HL-60 (cell line): ENCODE measurements around the gene SPATA21.

Source experiments
- DNase-seq, 2 experiments: peaks; one replicate each; pipeline ENCODE4 v3.0.0-alpha.2; 2010 to 2020; ENCODE audit warnings: low read depth in 1 of 2, low spot score in 1 of 2
- H3K27ac ChIP-seq: fragments of 250-450 bp; sonication (Bioruptor Pico); replicated peaks from 2 replicates; pipeline ENCODE4 v1.5.1; 2020; ENCODE audit warnings: mild to moderate bottlenecking, moderate library complexity
- H3K27me3 ChIP-seq: fragments of 250-450 bp; sonication (Bioruptor Pico); 2 replicates; pipeline ENCODE4 v1.5.1; 2021; ENCODE audit warnings: mild to moderate bottlenecking, moderate library complexity; ENCODE audit not compliant: insufficient read depth, poor library complexity, severe bottlenecking
- H3K4me3 ChIP-seq: replicated peaks from 2 replicates; pipeline ENCODE4 v1.5.1; 2011; ENCODE audit warnings: mild to moderate bottlenecking, control low read depth, low read length; ENCODE audit not compliant: insufficient read depth
- GABPA ChIP-seq: IDR thresholded peaks from 2 replicates; pipeline ENCODE4 v1.6.1; 2012; ENCODE audit warnings: low read depth
- POLR2AphosphoS5 ChIP-seq: IDR thresholded peaks from 2 replicates; pipeline ENCODE4 v1.6.1; 2012; ENCODE audit warnings: low read depth
- SPI1 ChIP-seq: IDR thresholded peaks from 2 replicates; pipeline ENCODE4 v1.6.1; 2012; ENCODE audit warnings: low read depth, mild to moderate bottlenecking, borderline replicate concordance
- TF ChIP-seq, protein P1 (sequence below): IDR thresholded peaks from 2 replicates; pipeline ENCODE4 v1.6.1; 2012; ENCODE audit warnings: low read depth; ENCODE audit not compliant: insufficient replicate concordance
- TF ChIP-seq, protein P2 (sequence below): IDR thresholded peaks from one replicate; pipeline ENCODE4 v1.5.1; 2011; ENCODE audit warnings: low read length, control low read depth, inconsistent platforms; ENCODE audit not compliant: insufficient read depth

SPATA21 gene

GRCh38 chr1:16375521-16376340 lies 61.5 kb downstream of the SPATA21 start:
- DNase-seq: no peak
- no peaks in the 10 kb centered on the region for H3K27me3 ChIP-seq
- H3K4me3 ChIP-seq: no peak overlapping the region
- no peak overlapping the region for H3K27ac ChIP-seq
- no peak for TF ChIP-seq SPI1
- TF ChIP-seq, protein P1, sequence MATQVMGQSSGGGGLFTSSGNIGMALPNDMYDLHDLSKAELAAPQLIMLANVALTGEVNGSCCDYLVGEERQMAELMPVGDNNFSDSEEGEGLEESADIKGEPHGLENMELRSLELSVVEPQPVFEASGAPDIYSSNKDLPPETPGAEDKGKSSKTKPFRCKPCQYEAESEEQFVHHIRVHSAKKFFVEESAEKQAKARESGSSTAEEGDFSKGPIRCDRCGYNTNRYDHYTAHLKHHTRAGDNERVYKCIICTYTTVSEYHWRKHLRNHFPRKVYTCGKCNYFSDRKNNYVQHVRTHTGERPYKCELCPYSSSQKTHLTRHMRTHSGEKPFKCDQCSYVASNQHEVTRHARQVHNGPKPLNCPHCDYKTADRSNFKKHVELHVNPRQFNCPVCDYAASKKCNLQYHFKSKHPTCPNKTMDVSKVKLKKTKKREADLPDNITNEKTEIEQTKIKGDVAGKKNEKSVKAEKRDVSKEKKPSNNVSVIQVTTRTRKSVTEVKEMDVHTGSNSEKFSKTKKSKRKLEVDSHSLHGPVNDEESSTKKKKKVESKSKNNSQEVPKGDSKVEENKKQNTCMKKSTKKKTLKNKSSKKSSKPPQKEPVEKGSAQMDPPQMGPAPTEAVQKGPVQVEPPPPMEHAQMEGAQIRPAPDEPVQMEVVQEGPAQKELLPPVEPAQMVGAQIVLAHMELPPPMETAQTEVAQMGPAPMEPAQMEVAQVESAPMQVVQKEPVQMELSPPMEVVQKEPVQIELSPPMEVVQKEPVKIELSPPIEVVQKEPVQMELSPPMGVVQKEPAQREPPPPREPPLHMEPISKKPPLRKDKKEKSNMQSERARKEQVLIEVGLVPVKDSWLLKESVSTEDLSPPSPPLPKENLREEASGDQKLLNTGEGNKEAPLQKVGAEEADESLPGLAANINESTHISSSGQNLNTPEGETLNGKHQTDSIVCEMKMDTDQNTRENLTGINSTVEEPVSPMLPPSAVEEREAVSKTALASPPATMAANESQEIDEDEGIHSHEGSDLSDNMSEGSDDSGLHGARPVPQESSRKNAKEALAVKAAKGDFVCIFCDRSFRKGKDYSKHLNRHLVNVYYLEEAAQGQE: no peak
- TF ChIP-seq, protein P2, sequence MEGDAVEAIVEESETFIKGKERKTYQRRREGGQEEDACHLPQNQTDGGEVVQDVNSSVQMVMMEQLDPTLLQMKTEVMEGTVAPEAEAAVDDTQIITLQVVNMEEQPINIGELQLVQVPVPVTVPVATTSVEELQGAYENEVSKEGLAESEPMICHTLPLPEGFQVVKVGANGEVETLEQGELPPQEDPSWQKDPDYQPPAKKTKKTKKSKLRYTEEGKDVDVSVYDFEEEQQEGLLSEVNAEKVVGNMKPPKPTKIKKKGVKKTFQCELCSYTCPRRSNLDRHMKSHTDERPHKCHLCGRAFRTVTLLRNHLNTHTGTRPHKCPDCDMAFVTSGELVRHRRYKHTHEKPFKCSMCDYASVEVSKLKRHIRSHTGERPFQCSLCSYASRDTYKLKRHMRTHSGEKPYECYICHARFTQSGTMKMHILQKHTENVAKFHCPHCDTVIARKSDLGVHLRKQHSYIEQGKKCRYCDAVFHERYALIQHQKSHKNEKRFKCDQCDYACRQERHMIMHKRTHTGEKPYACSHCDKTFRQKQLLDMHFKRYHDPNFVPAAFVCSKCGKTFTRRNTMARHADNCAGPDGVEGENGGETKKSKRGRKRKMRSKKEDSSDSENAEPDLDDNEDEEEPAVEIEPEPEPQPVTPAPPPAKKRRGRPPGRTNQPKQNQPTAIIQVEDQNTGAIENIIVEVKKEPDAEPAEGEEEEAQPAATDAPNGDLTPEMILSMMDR: no peak

GRCh38 chr1:16374266-16374665 lies 63.0 kb downstream of the SPATA21 start:
- TF ChIP-seq, protein P2: no peak
- TF ChIP-seq POLR2AphosphoS5 (no peak), GABPA (no peak), SPI1 (no peak)
- TF ChIP-seq, protein P1: no peak
- H3K27me3 ChIP-seq: no peaks in the 10 kb centered on the region
- no peak for DNase-seq
- H3K27ac ChIP-seq: no peak overlapping the region
- no peak overlapping the region for H3K4me3 ChIP-seq

DNA sequence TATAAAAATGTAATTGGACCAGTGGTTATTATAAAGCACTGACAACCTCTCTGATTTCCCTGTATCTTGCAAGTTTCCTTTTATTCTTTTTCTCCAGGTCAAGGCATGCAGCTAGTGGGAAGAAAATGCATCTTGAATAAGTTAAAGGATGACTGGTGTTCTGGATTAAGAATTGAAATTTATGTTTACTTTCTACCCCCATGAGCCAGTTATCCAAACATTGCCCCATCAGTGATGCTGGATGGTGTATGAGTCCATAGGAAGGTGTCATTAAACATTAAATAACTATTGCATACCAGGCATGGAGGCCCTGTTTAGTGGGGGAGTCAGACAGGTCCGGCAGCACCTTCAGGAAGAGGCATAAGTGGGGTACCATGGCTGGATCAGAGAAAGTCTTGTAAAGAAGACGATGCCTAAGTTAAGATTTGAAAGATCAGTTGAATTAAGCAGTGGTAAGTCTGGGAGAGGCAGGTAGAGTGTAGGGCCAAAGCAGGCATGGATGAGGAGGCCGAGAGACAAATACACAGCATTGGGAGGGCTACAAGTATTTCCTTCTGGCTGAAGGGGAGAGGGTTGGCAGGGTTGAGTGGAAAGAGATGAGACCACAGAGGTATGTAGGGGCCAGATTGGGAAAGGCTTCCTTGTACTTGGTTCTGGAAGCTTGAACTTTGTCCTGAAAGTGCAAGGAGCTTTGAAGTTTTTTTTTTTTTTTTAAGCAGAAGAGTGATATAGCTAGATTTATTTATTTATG lies 64.5 kb downstream of the SPATA21 start:
- no peak overlapping the region for H3K27ac ChIP-seq
- no peak for TF ChIP-seq POLR2AphosphoS5
- TF ChIP-seq SPI1: no peak
- TF ChIP-seq, protein P1: no peak
- TF ChIP-seq, protein P2: no peak
- TF ChIP-seq GABPA: no peak
- no peak for DNase-seq
- H3K27me3 ChIP-seq: no peaks in the 10 kb centered on the region
- no peak overlapping the region for H3K4me3 ChIP-seq
